ENCODE measurements around the gene CEP97.

CEP97 gene

DNA sequence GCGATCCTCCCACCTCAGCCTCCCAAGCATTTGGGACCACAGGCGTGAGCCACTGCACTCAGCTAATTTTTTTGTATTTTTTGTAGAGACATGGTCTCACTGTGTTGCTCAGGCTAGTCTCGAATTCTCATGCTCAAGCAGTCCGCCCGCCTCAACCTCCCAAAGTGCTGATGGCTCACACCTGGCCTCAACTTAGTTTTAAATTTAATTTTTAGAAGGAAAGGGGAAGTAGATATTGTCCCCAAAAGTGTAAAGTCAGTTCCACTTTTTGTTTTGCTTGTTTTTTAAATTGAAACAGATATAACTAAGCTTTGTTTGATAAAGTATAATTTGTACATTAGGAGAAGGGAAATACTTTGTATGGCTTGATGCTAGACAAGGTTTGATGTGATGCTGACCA is 93.6 kb downstream of the CEP97 start:
- DNase-seq, result no peak

DNA sequence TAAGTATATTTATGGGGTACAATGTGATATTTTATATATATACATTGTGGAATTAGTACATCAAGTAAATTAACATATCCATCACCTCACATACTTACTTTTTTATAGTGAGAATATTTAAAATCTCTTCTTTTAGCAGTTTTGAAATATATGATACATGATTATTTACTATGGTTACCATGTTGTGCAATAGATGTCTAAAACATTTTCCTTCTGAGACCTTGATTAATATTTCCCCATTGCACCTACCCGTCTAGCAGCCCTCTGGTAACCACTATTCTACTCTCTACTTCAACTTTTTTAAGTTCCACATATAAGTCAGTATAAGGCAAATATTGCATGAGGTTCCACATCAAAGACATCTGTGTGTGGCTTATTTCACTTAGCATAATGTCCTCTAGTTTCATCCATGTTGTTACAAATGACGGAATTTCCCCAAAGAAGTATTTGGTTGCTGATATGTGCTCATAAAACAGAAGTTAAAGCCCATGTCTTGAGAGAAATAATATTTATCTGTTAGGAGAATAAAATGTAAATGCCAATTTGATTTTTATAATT is 95.3 kb downstream of the CEP97 start:
- DNase-seq, result no peak

Data from fibroblast of skin of right biceps (primary cell).